Stomach smooth muscle (tissue), 2 donors: ENCODE measurements around the gene ETV6.

Source experiments
- H3K27ac ChIP-seq: one replicate; pipeline ENCODE4 v1.7.0; 2013; ENCODE audit warnings: mild to moderate bottlenecking, low read length, inconsistent platforms
- H3K27me3 ChIP-seq, 2 donors: one replicate each; pipeline ENCODE4 v1.7.0; 2013; ENCODE audit warnings: low read length in 2 of 2; ENCODE audit not compliant: insufficient read depth in 2 of 2, control insufficient read depth in 1 of 2
- H3K36me3 ChIP-seq, 2 donors: one replicate each; pipeline ENCODE4 v1.7.0; 2013; ENCODE audit warnings: low read length in 2 of 2; ENCODE audit not compliant: control insufficient read depth in 2 of 2, insufficient read depth in 2 of 2
- H3K4me1 ChIP-seq: one replicate; pipeline ENCODE4 v1.7.0; 2013; ENCODE audit warnings: low read length; ENCODE audit not compliant: control insufficient read depth, insufficient read depth
- H3K4me3 ChIP-seq, 2 donors: one replicate each; pipeline ENCODE4 v1.7.0; 2013; ENCODE audit warnings: low read length in 2 of 2
- H3K9ac ChIP-seq, 2 donors: one replicate each; pipeline ENCODE4 v1.7.0; 2013; ENCODE audit warnings: low read length in 2 of 2, mild to moderate bottlenecking in 1 of 2
- H3K9me3 ChIP-seq, 2 donors: one replicate each; pipeline ENCODE4 v1.7.0; 2013; ENCODE audit warnings: low read length in 2 of 2; ENCODE audit not compliant: control insufficient read depth in 2 of 2
- donor health status: healthy.
- donor health status: Pancreatic carcinoma.

ETV6 gene

GRCh38 chr12:11704089-11704488, 54.6 kb downstream of the ETV6 start:
- Histone ChIP-seq H3K9me3 (no peaks in the 10 kb centered on the region), H3K27ac (peak overlapping the region; percentile 88), H3K9ac (no peak overlapping the region), H3K36me3 (peaks cover 0 to 2% of the 10 kb centered on the region in 2 donors), H3K27me3 (no peaks in the 10 kb centered on the region), H3K4me1 (peaks cover 42% of the 10 kb centered on the region), H3K4me3 (no peak overlapping the region)

GRCh38 chr12:11705010-11705409, 55.5 kb downstream of the ETV6 start:
- peaks cover 50% of the 10 kb centered on the region for H3K4me1 ChIP-seq
- no peaks in the 10 kb centered on the region for H3K9me3 ChIP-seq
- no peak overlapping the region for H3K4me3 ChIP-seq
- H3K36me3 ChIP-seq, result peaks cover 0 to 2% of the 10 kb centered on the region in 2 donors
- peak overlapping the region; percentile 6 to 37 for H3K9ac ChIP-seq
- H3K27ac ChIP-seq, result peak overlapping the region; percentile 88
- no peaks in the 10 kb centered on the region for H3K27me3 ChIP-seq

- no peaks in the 10 kb centered on the region for H3K27me3 ChIP-seq
- peaks cover 43% of the 10 kb centered on the region for H3K4me1 ChIP-seq
- H3K9ac ChIP-seq, result peak overlapping the region; percentile 42 to 55
- peak overlapping the region; percentile 88 for H3K27ac ChIP-seq
- no peaks in the 10 kb centered on the region for H3K9me3 ChIP-seq
- no peaks in the 10 kb centered on the region for H3K36me3 ChIP-seq
- H3K4me3 ChIP-seq, result peak overlapping the region in 1 of 2 donors; percentile 35
Measured at GRCh38 chr12:11706509-11707379, 57.3 kb downstream of the ETV6 start.

GRCh38 chr12:11707535-11707934, 58.1 kb downstream of the ETV6 start:
- H3K36me3 ChIP-seq, result peaks cover 0 to under 1% of the 10 kb centered on the region in 2 donors
- H3K27me3 ChIP-seq, result no peaks in the 10 kb centered on the region
- H3K4me1 ChIP-seq, result peaks cover 40% of the 10 kb centered on the region
- H3K9ac ChIP-seq, result peak overlapping the region; percentile 42 to 55
- H3K4me3 ChIP-seq, result peak overlapping the region; percentile 15 to 35
- H3K9me3 ChIP-seq, result no peaks in the 10 kb centered on the region
- H3K27ac ChIP-seq, result peak overlapping the region; percentile 88

GRCh38 chr12:11709513-11709912, 60.0 kb downstream of the ETV6 start:
- peaks cover 0 to 5% of the 10 kb centered on the region in 2 donors for H3K36me3 ChIP-seq
- no peak overlapping the region for H3K4me3 ChIP-seq
- H3K9me3 ChIP-seq, result no peaks in the 10 kb centered on the region
- H3K27ac ChIP-seq, result no peak overlapping the region
- no peaks in the 10 kb centered on the region for H3K27me3 ChIP-seq
- H3K9ac ChIP-seq, result no peak overlapping the region
- H3K4me1 ChIP-seq, result peaks cover 40% of the 10 kb centered on the region

GRCh38 chr12:11710431-11710830, 61.0 kb downstream of the ETV6 start:
- Histone ChIP-seq H3K4me3 (no peak overlapping the region), H3K36me3 (peaks cover 0 to 5% of the 10 kb centered on the region in 2 donors), H3K9ac (no peak overlapping the region), H3K4me1 (peaks cover 40% of the 10 kb centered on the region), H3K27me3 (no peaks in the 10 kb centered on the region), H3K27ac (peak overlapping the region; percentile 46), H3K9me3 (no peaks in the 10 kb centered on the region)

GRCh38 chr12:11710906-11711305, 61.4 kb downstream of the ETV6 start:
- no peaks in the 10 kb centered on the region for H3K27me3 ChIP-seq
- H3K4me1 ChIP-seq, result peaks cover 36% of the 10 kb centered on the region
- no peaks in the 10 kb centered on the region for H3K9me3 ChIP-seq
- H3K27ac ChIP-seq, result peak overlapping the region; percentile 46
- H3K36me3 ChIP-seq, result peaks cover 0 to 5% of the 10 kb centered on the region in 2 donors
- no peak overlapping the region for H3K9ac ChIP-seq
- H3K4me3 ChIP-seq, result no peak overlapping the region

GRCh38 chr12:11711651-11712327, 62.3 kb downstream of the ETV6 start:
- H3K4me1 ChIP-seq, result peaks cover 29% of the 10 kb centered on the region
- H3K36me3 ChIP-seq, result peaks cover 0 to 5% of the 10 kb centered on the region in 2 donors
- H3K27me3 ChIP-seq, result no peaks in the 10 kb centered on the region
- H3K9me3 ChIP-seq, result no peaks in the 10 kb centered on the region
- H3K4me3 ChIP-seq, result no peak overlapping the region
- no peak overlapping the region for H3K9ac ChIP-seq
- peak overlapping the region; percentile 1 for H3K27ac ChIP-seq

GRCh38 chr12:11712491-11712890, 63.0 kb downstream of the ETV6 start:
- Histone ChIP-seq H3K27ac (no peak overlapping the region), H3K4me1 (peaks cover 29% of the 10 kb centered on the region), H3K9me3 (no peaks in the 10 kb centered on the region), H3K36me3 (peaks cover 0 to 5% of the 10 kb centered on the region in 2 donors), H3K4me3 (no peak overlapping the region), H3K9ac (no peak overlapping the region), H3K27me3 (no peaks in the 10 kb centered on the region)

- no peaks in the 10 kb centered on the region for H3K9me3 ChIP-seq
- no peak overlapping the region for H3K27ac ChIP-seq
- no peak overlapping the region for H3K9ac ChIP-seq
- no peaks in the 10 kb centered on the region for H3K27me3 ChIP-seq
- H3K4me3 ChIP-seq, result no peak overlapping the region
- H3K36me3 ChIP-seq, result peaks cover 0 to 5% of the 10 kb centered on the region in 2 donors
- H3K4me1 ChIP-seq, result peaks cover 28% of the 10 kb centered on the region
Measured at GRCh38 chr12:11713202-11713601, 63.7 kb downstream of the ETV6 start.
